GM12878 (cell line): ENCODE measurements around the gene EYA4. TPM values are rescaled to one million over a fixed set of nuclear protein-coding genes. Genes with fewer than 3 reads are reported as not detected.

ENCODE experiments used
- ATAC-seq: fragments of 200-7000 bp; cut with Tn5 transposase; 3 replicates; pipeline ENCODE4 v1.9.1; 2020; ENCODE audit warnings: mild to moderate bottlenecking, moderate library complexity
- BruUV-seq: library from RNA; stranded (reverse); fragments of 400-500 nt; replicated peaks from 2 replicates; lab custom pipeline; 2021; lab: Mats Ljungman, UMichigan
- CTCF ChIA-PET: fragments of 300-600 bp; sonication (Branson Sonifier 250); formaldehyde crosslinking; extraction: SDS; loops from one replicate; lab custom pipeline; 2021; ENCODE audit warnings: inconsistent platforms; lab: Yijun Ruan, JAX
- POLR2A ChIA-PET: fragments of 350-600 bp; formaldehyde crosslinking; extraction: SDS; loops from one replicate; lab custom pipeline; 2021; ENCODE audit warnings: inconsistent platforms; lab: Charles Lee
- RAD21 ChIA-PET: fragments of 300-600 bp; sonication (Branson Sonifier 250); formaldehyde crosslinking; loops from one replicate; lab custom pipeline; 2023; ENCODE audit warnings: antibody characterized with exemption; ENCODE audit not compliant: unreplicated experiment; lab: Charles Lee
- SMC1A ChIA-PET: fragments of 300-600 bp; sonication (Branson Sonifier 250); formaldehyde crosslinking; loops from one replicate; lab custom pipeline; 2023; ENCODE audit not compliant: unreplicated experiment, uncharacterized antibody; lab: Charles Lee
- DNase-seq: peaks from one replicate; pipeline ENCODE4 v3.0.0-alpha.2; 2011; ENCODE audit warnings: low read depth, low spot score
- FAIRE-seq: peaks from 3 replicates; lab custom pipeline; 2011; peaks lifted over from hg19 to GRCh38; lab: Jason Lieb, UNC
- H2AFZ ChIP-seq: 2 replicates; pipeline ENCODE4 v1.6.0; 2011; ENCODE audit warnings: low read depth, low read length, control low read depth; ENCODE audit not compliant: control insufficient read depth
- H3K27ac ChIP-seq: 2 replicates; pipeline ENCODE4 v1.5.1; 2011; ENCODE audit warnings: control low read depth; ENCODE audit not compliant: control insufficient read depth, insufficient read depth
- H3K27me3 ChIP-seq, 2 experiments: replicated peaks in 1 of 2; 2 replicates each; pipeline versions ENCODE4 v1.6.0 to v1.6.1; 2011; ENCODE audit warnings: low read length in 1 of 2; ENCODE audit not compliant: control insufficient read depth in 2 of 2, insufficient read depth in 2 of 2
- H3K36me3 ChIP-seq, 2 experiments: 2 replicates each; pipeline ENCODE4 v1.5.1; 2011; ENCODE audit warnings: low read length in 1 of 2; ENCODE audit not compliant: control insufficient read depth in 2 of 2, insufficient read depth in 2 of 2
- H3K4me1 ChIP-seq: 2 replicates; pipeline ENCODE4 v1.6.1; 2011; ENCODE audit warnings: mild to moderate bottlenecking, low read length, moderate library complexity, mixed read lengths; ENCODE audit not compliant: control insufficient read depth, insufficient read depth
- H3K4me2 ChIP-seq: 2 replicates; pipeline ENCODE4 v1.6.0; 2011; ENCODE audit warnings: control low read depth; ENCODE audit not compliant: control insufficient read depth, insufficient read depth
- H3K4me3 ChIP-seq: fragments of 200-600 bp; sonication (generic); 2 replicates; pipeline ENCODE4 v1.5.1; 2016
- H3K79me2 ChIP-seq: 2 replicates; pipeline ENCODE4 v1.6.0; 2011; ENCODE audit warnings: low read length; ENCODE audit not compliant: control insufficient read depth, insufficient read depth
- H3K9ac ChIP-seq: 2 replicates; pipeline ENCODE4 v1.8.0; 2011; ENCODE audit warnings: low read length, control low read depth, mixed read lengths; ENCODE audit not compliant: control insufficient read depth, insufficient read depth
- H3K9me3 ChIP-seq: replicated peaks from 3 replicates; pipeline ENCODE4 v1.5.1; 2011; ENCODE audit warnings: mild to moderate bottlenecking, low read length; ENCODE audit not compliant: control insufficient read depth, insufficient read depth
- H4K20me1 ChIP-seq: 2 replicates; pipeline ENCODE4 v1.6.0; 2011; ENCODE audit not compliant: control insufficient read depth, insufficient read depth
- ATF3 ChIP-seq: IDR thresholded peaks from 2 replicates; pipeline ENCODE4 v1.6.1; 2011; ENCODE audit warnings: low read depth, mild to moderate bottlenecking, low read length, moderate library complexity, borderline replicate concordance; ENCODE audit errors: extremely low read depth
- ATF7 ChIP-seq: fragments of 450-650 bp; IDR thresholded peaks from 2 replicates; pipeline ENCODE4 v1.6.1; 2016; ENCODE audit warnings: low read depth, mild to moderate bottlenecking
- CHD2 ChIP-seq: IDR thresholded peaks from 2 replicates; pipeline ENCODE4 v1.6.1; 2011; ENCODE audit warnings: low read depth, low read length, improper control_type of control experiment, borderline replicate concordance
- E2F8 ChIP-seq: fragments of 450-650 bp; IDR thresholded peaks from 2 replicates; pipeline ENCODE4 v1.6.1; 2018; ENCODE audit warnings: mild to moderate bottlenecking, low read depth, moderate library complexity; ENCODE audit not compliant: partially characterized antibody
- EED ChIP-seq: sonication (generic); IDR thresholded peaks from 2 replicates; pipeline ENCODE4 v1.6.1; 2016; ENCODE audit warnings: antibody characterized with exemption, low read depth
- EP300 ChIP-seq, 2 experiments: fragments of 150-350 bp in 1 of 2; IDR thresholded peaks; 2 replicates each; pipeline ENCODE4 v1.6.1; 2011 to 2012; ENCODE audit warnings: low read depth in 2 of 2, low read length in 2 of 2, borderline replicate concordance in 1 of 2, improper control_type of control experiment in 1 of 2, inconsistent platforms in 1 of 2; ENCODE audit not compliant: control insufficient read depth in 1 of 2
- IKZF1 ChIP-seq: fragments of 450-650 bp; conservative IDR thresholded peaks from 2 replicates; pipeline ENCODE4 v1.6.1; 2017; ENCODE audit warnings: antibody characterized with exemption, mild to moderate bottlenecking
- IRF4 ChIP-seq: IDR thresholded peaks from 2 replicates; pipeline ENCODE4 v1.6.1; 2011; ENCODE audit warnings: low read depth, low read length
- KDM1A ChIP-seq: fragments of 200-600 bp; sonication (generic); IDR thresholded peaks from 2 replicates; pipeline ENCODE4 v1.6.1; 2016; ENCODE audit warnings: borderline replicate concordance
- MYB ChIP-seq: fragments of 150-350 bp; IDR thresholded peaks from 2 replicates; pipeline ENCODE4 v1.6.1; 2014; ENCODE audit warnings: mild to moderate bottlenecking, low read depth, low read length, borderline replicate concordance
- NFIC ChIP-seq: IDR thresholded peaks from 2 replicates; pipeline ENCODE4 v1.6.1; 2012; ENCODE audit warnings: low read depth, mild to moderate bottlenecking, inconsistent platforms, low read length, moderate library complexity
- NFXL1 ChIP-seq: fragments of 450-650 bp; IDR thresholded peaks from 2 replicates; pipeline ENCODE4 v1.6.1; 2017; ENCODE audit warnings: antibody characterized with exemption, mild to moderate bottlenecking, borderline replicate concordance
- NKRF ChIP-seq: fragments of 450-650 bp; conservative IDR thresholded peaks from 2 replicates; pipeline ENCODE4 v1.6.1; 2017; ENCODE audit warnings: mild to moderate bottlenecking, moderate library complexity
- RFX5 ChIP-seq: IDR thresholded peaks from 2 replicates; pipeline ENCODE4 v1.6.1; 2011; ENCODE audit warnings: low read depth, low read length, improper control_type of control experiment
- RUNX3 ChIP-seq: IDR thresholded peaks from 2 replicates; pipeline ENCODE4 v1.6.1; 2012; ENCODE audit warnings: low read length, inconsistent platforms
- TCF3 ChIP-seq: IDR thresholded peaks from 2 replicates; pipeline ENCODE4 v1.6.1; 2012; ENCODE audit warnings: low read depth, mild to moderate bottlenecking, low read length, borderline replicate concordance; ENCODE audit not compliant: insufficient read depth
- ZBTB33 ChIP-seq: fragments of 450-650 bp; IDR thresholded peaks from 2 replicates; pipeline ENCODE4 v1.6.1; 2017; ENCODE audit warnings: mild to moderate bottlenecking
- WGBS: methylation state at CpG from one replicate; pipeline ENCODE4 v1.1.6; 2016; ENCODE audit warnings: low lambda C conversion rate; ENCODE audit not compliant: insufficient replicate concordance, insufficient coverage; ENCODE audit errors: missing lambda C conversion rate; 5-methylcytosine and 5-hydroxymethylcytosine counted together
- in situ Hi-C: fragments of 300-500 bp; cut with MboI; formaldehyde crosslinking; loops from 9 replicates; pipeline ENCODE4 v1.14.3; 2018; ENCODE audit warnings: mixed read lengths
- intact Hi-C: fragments of 100-400 bp; cut with micrococcal nuclease; formaldehyde crosslinking; loops from one replicate; pipeline ENCODE4 v1.14.2; 2022; ENCODE audit not compliant: unreplicated experiment
- polyA plus RNA-seq, 11 experiments: library from polyadenylated mRNA; depleted of rRNA in 4 of 11; unstranded in 6 of 11; stranded (reverse) in 5 of 11; fragments of >200 nt; fragmentation: Nextera tagmentation in 4 of 11; fragmentation: Illumina TruSeq in 1 of 11; extraction: Ambion mirVana in 4 of 11; extraction: Trizol in 1 of 11; gene quantifications; 1 replicate in 1 of 11; 2 replicates in 10 of 11; pipeline versions ENCODE4 v1.2.1 to v1.2.3, GENCODE V29; 2011 to 2016; ENCODE audit warnings: inconsistent platforms in 2 of 11, missing spikeins in 2 of 11, low read depth in 1 of 11
- total RNA-seq, 4 experiments: library from RNA; depleted of rRNA in 3 of 4; stranded (reverse); fragments of >200 nt in 3 of 4; fragmentation: Illumina TruSeq in 1 of 4; extraction: Trizol in 1 of 4; gene quantifications; 2 replicates each; pipeline versions ENCODE4 v1.2.1 to v1.2.3, GENCODE V29; 2013 to 2021

EYA4 gene
- total and polyA plus RNA-seq, 10 of the 15 experiments (the other 5 are each of a cell fraction or from before 2014, with no cell fraction given), result 0.02 TPM; not detected in 9

GRCh38 chr6:133274813-133275212 lies 33.7 kb downstream of the EYA4 start:
- Histone ChIP-seq H3K4me2 (no peak overlapping the region), H3K9ac (no peak overlapping the region), H3K4me1 (no peaks in the 10 kb centered on the region), H3K4me3 (no peak overlapping the region), H3K9me3 (no peaks in the 10 kb centered on the region), H3K27ac (no peak overlapping the region), H3K79me2 (no peaks in the 10 kb centered on the region), H4K20me1 (no peaks in the 10 kb centered on the region), H3K36me3 (no peaks in the 10 kb centered on the region), H3K27me3 (no peaks in the 10 kb centered on the region), H2AFZ (no peak overlapping the region)
- ChIA-PET SMC1A (no interaction called here), RAD21 (no interaction called here), CTCF (interaction anchor here (0.6 kb wide), 1 partner anchor 642 kb away, joined by 4 read pairs; no protein-coding TSS in a partner anchor), POLR2A (no interaction called here)
- DNase-seq, result no peak
- no peak for ATAC-seq
- no peak for FAIRE-seq
- BruUV-seq, result no TSS peak
- WGBS, result 29% methylated on average over 4 of the region's 4 CpGs
- intact Hi-C loops (no loop called here), in situ Hi-C loops (no loop called here)
- TF ChIP-seq EP300 (IDR thresholded peaks at IDR 0.05; ENCODE audit: borderline replicate concordance in 1 of 2, control insufficient read depth in 1 of 2, low read depth in 2 of 2, low read length in 2 of 2), result no peak
- no peak for TF ChIP-seq NKRF
- no peak for TF ChIP-seq ATF3
- no peak for TF ChIP-seq NFXL1
- no peak for TF ChIP-seq MYB
- no peak for TF ChIP-seq EED
- TF ChIP-seq ATF7, result no peak
- no peak for TF ChIP-seq RUNX3
- no peak for TF ChIP-seq E2F8
- no peak for TF ChIP-seq KDM1A
- no peak for TF ChIP-seq IKZF1
- TF ChIP-seq NFIC, result no peak
- TF ChIP-seq CHD2, result no peak
- TF ChIP-seq RFX5, result no peak
- TF ChIP-seq TCF3, result no peak
- no peak for TF ChIP-seq ZBTB33
- TF ChIP-seq IRF4, result no peak
